GM21786 (cell line): ENCODE results near the gene SMYD3.

ENCODE experiments used
- ATAC-seq: cut with Tn5 transposase; IDR thresholded peaks from one replicate; pipeline ENCODE4 v1.9.1; 2021; ENCODE audit not compliant: unreplicated experiment

Gene SMYD3

GRCh38 chr1:246001142-246001836, 505.8 kb downstream of the SMYD3 start:
- ATAC-seq, result no peak

GRCh38 chr1:246000638-246001015, 506.5 kb downstream of the SMYD3 start:
- ATAC-seq, result no peak

DNA sequence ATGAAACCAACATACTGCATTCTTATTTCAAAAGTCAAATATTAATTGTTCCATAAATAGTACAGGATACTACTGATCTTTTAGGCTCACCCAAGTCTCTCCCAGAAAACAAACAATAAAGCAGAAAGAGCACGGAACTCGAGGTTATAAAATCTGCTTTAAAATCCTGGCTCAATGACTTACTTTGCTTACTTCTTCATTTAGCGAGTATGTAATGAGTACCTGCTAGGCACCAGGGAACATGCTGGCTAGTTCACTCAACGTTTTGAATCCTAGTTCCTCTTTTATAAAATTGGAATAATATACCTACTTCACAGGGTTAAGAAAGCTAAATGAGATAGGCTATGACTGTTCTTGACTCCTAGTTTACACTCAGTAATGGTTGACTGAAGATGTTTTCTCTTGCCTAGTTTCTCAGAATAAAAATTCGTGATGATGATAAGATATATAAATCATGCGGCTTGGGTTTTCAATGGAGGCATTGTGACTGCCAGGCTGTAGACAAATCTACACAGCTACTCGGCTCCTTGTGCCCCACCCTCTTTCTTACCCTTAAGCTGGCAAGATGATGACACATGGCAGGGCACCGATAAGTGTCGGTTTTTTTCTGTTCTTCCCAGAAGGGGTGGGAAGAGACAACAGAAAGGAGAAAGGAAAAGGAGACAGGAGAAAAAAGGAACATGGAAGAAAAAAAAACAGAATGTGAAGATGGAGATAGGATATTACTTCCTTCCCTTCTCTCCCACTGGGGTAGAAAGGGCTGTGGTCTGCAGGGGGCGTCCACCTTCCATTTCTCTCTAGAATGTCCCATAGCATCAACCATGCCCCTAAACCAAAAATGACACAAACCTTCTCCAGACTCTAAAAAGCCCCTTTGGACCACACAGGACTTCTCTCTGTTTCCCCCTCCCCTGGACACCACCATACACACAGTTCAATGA, 507.1 kb downstream of the SMYD3 start:
- peak; percentile 85 for ATAC-seq

GRCh38 chr1:245997471-245998258, 509.4 kb downstream of the SMYD3 start:
- no peak for ATAC-seq

DNA sequence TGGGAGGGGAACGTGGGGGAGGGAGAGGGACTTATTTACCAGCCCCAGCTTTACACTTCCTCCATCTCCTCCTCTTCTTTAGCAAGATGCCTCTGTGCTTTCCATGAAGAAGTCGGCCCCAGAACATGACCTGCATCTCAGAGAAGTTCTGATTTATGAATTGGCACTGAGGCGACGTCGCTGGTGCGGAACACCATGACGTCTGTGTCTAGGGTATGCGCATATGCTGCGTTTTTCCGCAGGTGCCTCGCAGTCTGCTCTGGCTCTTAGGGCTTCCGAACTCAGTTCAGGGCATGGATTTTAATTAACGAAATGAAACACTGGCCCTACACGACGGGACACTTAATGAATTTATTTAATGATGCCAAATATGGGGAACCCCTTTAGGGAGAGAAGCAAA, 510.3 kb downstream of the SMYD3 start:
- no peak for ATAC-seq

- ATAC-seq, result no peak
Observed at GRCh38 chr1:245995474-245995873, 511.6 kb downstream of the SMYD3 start.

GRCh38 chr1:245991266-245991665, 515.8 kb downstream of the SMYD3 start:
- ATAC-seq, result no peak

DNA sequence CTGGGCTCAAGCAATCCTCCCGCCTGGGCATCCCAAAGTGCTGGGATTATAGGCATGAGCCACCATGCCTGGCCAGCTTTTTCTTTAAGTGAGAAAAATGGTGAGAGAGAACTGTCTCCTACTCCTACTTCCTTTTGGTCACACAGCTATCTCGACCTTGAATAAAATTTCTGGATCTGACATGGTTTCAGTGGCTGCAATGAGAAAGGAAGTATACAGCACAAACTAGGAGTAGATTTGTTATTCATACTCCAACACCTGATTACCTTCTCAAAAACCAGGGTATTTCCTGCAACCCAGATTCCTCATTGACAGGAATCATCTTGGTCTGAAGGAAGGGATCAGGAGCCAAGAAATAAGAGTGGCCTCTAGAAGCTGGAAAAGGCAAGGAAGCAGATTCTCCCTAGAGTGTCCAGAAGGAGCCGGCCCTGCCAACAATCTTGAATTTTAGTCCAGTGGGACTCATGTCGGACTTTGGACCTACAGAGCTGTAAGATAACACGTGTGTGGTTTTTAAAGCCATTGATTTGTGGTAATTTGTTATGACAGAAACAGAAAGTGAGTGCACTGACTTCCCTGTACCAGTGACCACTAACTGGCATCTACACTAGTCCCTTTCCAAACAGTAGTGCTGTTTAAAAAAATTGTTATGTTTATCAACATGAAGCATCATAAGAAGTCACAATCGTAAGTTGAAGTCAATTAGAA, 516.6 kb downstream of the SMYD3 start:
- ATAC-seq, result peak; percentile 79

- no peak for ATAC-seq
Observed at GRCh38 chr1:245988393-245989078, 518.5 kb downstream of the SMYD3 start.

- ATAC-seq, result no peak
Observed at GRCh38 chr1:245987997-245988392, 519.1 kb downstream of the SMYD3 start.

- no peak for ATAC-seq
Observed at GRCh38 chr1:245987577-245987976, 519.5 kb downstream of the SMYD3 start.

DNA sequence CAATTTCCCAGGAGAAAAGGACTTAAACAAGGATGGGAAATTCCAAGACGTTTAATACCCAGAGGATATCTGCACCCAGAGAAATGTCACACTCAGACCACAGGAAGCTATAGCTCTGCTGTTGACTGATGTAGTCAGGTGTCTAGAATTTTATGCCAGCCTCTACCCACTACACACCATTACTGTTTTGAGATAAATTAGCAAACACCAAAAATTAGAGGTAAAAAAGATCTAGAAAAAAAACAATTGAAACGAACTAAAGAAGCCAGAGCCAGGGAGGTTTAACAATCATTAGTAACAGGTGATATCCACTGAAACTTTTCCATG, 519.9 kb downstream of the SMYD3 start:
- no peak for ATAC-seq

GRCh38 chr1:245986404-245987218, 520.5 kb downstream of the SMYD3 start:
- ATAC-seq, result no peak

DNA sequence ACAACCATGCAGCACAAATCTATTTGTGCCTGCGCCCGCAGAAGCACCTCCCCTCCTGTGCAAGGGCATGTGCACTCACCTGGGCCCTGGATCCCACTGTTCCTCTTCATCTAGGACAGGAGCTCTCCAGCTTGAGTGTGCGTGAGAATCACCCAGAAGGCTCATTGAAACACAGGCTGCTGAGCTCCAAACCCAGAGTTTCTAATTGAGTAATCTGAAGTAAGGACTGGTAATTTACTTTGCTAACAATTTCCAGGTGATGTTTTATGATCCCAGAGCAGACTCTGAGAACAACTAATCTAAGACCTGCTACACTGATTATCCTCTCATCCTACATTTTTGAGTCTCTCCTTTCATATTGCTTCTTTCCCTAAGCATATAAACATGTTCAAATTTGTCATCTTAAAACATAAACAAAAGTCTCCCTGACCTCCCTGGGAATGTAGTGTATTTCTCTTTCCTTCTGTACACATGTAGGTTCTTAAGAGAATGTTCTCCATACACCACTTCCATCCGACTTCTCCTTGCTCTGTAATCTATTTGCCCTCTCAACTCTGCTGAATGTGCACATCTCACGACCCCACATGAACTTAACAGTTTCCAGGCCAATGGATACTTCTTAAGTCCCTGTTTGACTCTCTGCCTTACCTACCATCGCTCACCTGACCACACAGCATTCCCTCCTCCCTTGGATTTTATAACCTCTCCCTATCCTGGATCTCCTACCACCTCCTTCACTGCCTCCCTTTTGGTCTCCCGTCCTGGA, 522.5 kb downstream of the SMYD3 start:
- no peak for ATAC-seq

- no peak for ATAC-seq
Observed at GRCh38 chr1:245983294-245983967, 523.6 kb downstream of the SMYD3 start.

- no peak for ATAC-seq
Observed at GRCh38 chr1:245979589-245979988, 527.5 kb downstream of the SMYD3 start.

GRCh38 chr1:245978915-245979314, 528.2 kb downstream of the SMYD3 start:
- ATAC-seq, result no peak

DNA sequence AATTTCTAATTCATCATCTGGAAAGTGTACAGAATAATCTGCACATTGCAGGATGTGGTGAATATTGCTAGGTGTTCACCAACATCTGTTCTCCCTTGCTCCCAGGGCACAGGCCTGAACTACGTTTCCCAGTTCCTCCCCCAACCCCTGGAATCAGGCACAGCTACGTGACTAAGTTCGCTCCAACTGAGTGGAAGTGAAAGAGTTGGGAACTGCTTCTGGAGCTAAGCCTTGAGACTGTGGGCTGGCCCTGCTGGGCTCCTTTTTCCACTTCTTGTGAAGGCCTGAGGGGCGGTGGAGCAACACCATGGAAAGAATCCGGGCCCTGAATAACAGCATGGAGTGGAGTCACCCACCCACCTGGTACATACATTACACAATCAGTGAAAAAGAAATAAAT, 534.6 kb downstream of the SMYD3 start:
- no peak for ATAC-seq
